GM21367 (cell line): ENCODE measurements around the gene TXNRD2.
"Not testable (repeated sequence)": the region's sequence is repeated elsewhere in the genome, so short reads cannot be mapped to it uniquely, and the experiment has no call there.

ENCODE experiments used
- ATAC-seq: cut with Tn5 transposase; IDR thresholded peaks from one replicate; pipeline ENCODE4 v1.9.1; 2021; ENCODE audit not compliant: unreplicated experiment

The TXNRD2 gene

DNA sequence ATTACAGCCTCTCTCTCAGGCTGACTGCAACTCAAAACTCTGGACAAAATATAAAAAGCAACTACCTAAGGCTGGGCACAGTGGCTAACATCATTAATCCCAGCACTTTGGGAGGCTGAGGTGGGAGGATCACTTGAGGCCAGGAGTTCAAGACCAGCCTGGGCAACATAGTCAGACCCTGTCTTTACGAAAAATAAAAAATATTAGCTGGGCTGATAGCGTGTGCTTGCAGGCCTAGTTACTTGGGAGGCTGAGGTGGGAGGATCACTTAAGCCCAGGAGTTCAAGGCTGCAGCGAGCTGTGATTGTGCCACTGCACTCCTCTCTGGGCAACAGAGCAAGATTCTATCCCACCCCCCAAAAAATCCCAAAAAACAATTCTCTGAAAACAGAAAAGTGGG, 109.6 kb downstream of the TXNRD2 start:
- not testable (repeated sequence) for ATAC-seq

GRCh38 chr22:19831016-19831415, 110.6 kb downstream of the TXNRD2 start:
- ATAC-seq: no peak

DNA sequence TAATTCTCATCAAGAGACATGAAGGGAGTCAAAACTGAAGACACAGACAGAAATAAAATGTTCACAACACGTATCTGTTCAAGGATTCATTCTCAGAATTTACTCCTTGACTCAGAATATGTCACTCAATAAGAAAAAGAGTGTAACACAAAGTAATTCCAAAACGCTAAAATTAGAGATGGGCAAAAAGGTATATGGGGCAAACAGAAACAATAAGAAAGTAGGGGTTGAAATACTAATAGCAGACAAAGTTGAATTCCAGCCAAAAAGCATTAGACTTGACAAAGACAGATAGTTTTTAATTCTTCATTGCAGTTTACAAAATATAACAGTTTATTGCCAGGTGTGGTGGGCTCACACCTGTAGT, 113.6 kb downstream of the TXNRD2 start:
- ATAC-seq: no peak

- no peak for ATAC-seq
Observed at GRCh38 chr22:19827341-19828034, 114.1 kb downstream of the TXNRD2 start.

- no peak for ATAC-seq
Observed at GRCh38 chr22:19826619-19826950, 115.0 kb downstream of the TXNRD2 start.

DNA sequence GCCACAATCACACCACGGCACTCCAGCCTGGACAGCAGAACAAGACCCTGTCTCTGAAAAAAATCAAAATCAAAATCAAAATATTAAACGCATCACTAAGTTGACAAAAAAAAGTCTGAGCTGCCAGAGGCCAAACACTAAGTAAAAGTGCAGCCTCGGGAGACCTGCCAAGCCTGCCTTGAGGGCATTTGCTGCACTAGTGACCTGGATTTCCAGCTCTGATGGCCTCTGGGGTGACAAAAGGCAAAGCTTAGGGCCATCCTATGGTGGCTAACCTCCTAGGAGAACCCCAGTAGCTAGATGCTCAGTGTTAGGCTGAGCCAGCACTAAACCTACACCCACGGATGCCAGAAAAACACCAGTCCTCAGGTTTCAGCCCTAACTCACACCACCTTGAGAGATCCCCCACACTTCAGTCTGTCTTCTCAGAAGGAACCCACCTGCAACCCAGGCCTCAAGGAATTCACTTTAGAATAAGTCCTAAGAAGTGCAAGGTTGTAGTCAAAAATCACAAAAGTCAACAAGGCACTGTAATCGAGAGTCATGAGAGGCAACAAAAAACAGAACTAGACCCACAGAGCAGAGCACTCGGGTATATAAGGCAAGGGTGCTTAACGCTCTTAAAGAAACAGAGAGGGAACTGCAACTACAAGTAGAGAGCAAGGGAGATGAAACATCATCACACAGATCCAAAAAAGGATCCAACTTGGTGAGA, 115.6 kb downstream of the TXNRD2 start:
- no peak for ATAC-seq
